AG04450 (cell line): ENCODE results near the gene AGBL3. TPM values are rescaled to one million over a fixed set of nuclear protein-coding genes. Genes with fewer than 3 reads are reported as not detected.

ENCODE experiments used
- CTCF ChIA-PET: fragments of 300-600, 350-600 bp; formaldehyde crosslinking; extraction: SDS; loops from one replicate; lab custom pipeline; 2022; ENCODE audit warnings: antibody characterized with exemption, inconsistent platforms; lab: Charles Lee
- POLR2A ChIA-PET: fragments of 350-600 bp; formaldehyde crosslinking; extraction: SDS; loops from one replicate; lab custom pipeline; 2021; ENCODE audit warnings: antibody characterized with exemption, inconsistent platforms; lab: Yijun Ruan, JAX
- DNase-seq: peaks from one replicate; pipeline ENCODE4 v3.0.0-alpha.2; 2011; ENCODE audit warnings: low read depth, low spot score
- H3K27ac ChIP-seq: one replicate; pipeline ENCODE4 v1.5.1; 2012; ENCODE audit warnings: low read depth, low read length, control low read depth
- H3K27me3 ChIP-seq: one replicate; pipeline ENCODE4 v1.6.0; 2012; ENCODE audit warnings: low read length; ENCODE audit not compliant: control insufficient read depth, insufficient read depth
- H3K4me3 ChIP-seq: 2 replicates; pipeline ENCODE4 v1.5.1; 2011; ENCODE audit warnings: mild to moderate bottlenecking, low read depth, low read length, control low read depth
- H3K9me3 ChIP-seq: 2 replicates; pipeline ENCODE4 v1.5.1; 2012; ENCODE audit warnings: low read length; ENCODE audit not compliant: control insufficient read depth, insufficient read depth
- CTCF ChIP-seq: IDR thresholded peaks from 2 replicates; pipeline ENCODE4 v1.5.1; 2011; ENCODE audit warnings: low read depth, low read length, control low read depth, inconsistent platforms
- polyA plus RNA-seq: library from polyadenylated mRNA; depleted of rRNA; stranded (reverse); fragments of >200 nt; gene quantifications from 2 replicates; pipeline ENCODE4 v1.2.3, GENCODE V29; 2011

The AGBL3 gene
- polyA plus RNA-seq, 1 experiment: 0.38 TPM

- no peak for DNase-seq
- no peak overlapping the region for H3K27ac ChIP-seq
- no peaks in the 10 kb centered on the region for H3K27me3 ChIP-seq
- TF ChIP-seq CTCF: no peak
- ChIA-PET POLR2A (no interaction called here), CTCF (interaction anchor here (1.1 to 1.6 kb wide), 2 partner anchors 224 to 258 kb away, joined by 4 to 8 read pairs; no protein-coding TSS in a partner anchor)
- no peaks in the 10 kb centered on the region for H3K9me3 ChIP-seq
- no peak overlapping the region for H3K4me3 ChIP-seq
These were observed 38.1 kb upstream of the AGBL3 start for GRCh38 chr7:134948246-134948645.

GRCh38 chr7:134948736-134949135 lies 37.6 kb upstream of the AGBL3 start:
- DNase-seq: no peak
- CTCF ChIA-PET: interaction anchor here (1.1 to 1.6 kb wide), 2 partner anchors 225 to 259 kb away, joined by 4 to 8 read pairs; no protein-coding TSS in a partner anchor
- Histone ChIP-seq H3K27me3 (no peaks in the 10 kb centered on the region), H3K4me3 (no peak overlapping the region), H3K9me3 (no peaks in the 10 kb centered on the region), H3K27ac (no peak overlapping the region)
- POLR2A ChIA-PET: interaction anchor here (0.7 kb wide), 1 partner anchor 263 kb away, joined by 3 read pairs; the partner anchor contains the start of gene WDR91
- no peak for TF ChIP-seq CTCF

DNA sequence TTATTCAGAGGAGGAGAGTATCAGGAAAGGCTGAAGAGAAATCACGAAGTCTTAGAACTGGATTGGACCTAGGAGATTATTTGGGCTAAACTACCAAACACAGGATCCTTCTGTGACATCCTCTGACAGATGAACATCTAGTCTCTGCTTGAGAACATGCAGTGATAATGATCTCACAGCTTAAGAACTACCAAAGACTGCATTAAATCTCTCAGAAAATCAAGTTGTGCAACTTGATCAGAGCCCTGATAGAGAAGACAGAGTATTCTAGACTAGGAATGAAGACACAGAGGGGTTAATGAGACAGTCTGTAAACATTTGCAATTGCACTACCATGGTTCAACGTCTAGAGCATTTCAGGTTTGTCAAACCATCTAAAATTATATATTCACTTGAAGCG lies 37.1 kb upstream of the AGBL3 start:
- H3K27ac ChIP-seq: no peak overlapping the region

GRCh38 chr7:134954197-134955082 lies 31.9 kb upstream of the AGBL3 start:
- POLR2A ChIA-PET: no interaction called here

More for the DNA sequence above, 37.1 kb upstream of the AGBL3 start:
- no peaks in the 10 kb centered on the region for H3K27me3 ChIP-seq
- no peaks in the 10 kb centered on the region for H3K9me3 ChIP-seq
- H3K4me3 ChIP-seq: no peak overlapping the region
- TF ChIP-seq CTCF: no peak
- CTCF ChIA-PET: no interaction called here
- POLR2A ChIA-PET: interaction anchor here (0.7 kb wide), 1 partner anchor 262 kb away, joined by 3 read pairs; the partner anchor contains the start of gene WDR91
- no peak for DNase-seq

More at GRCh38 chr7:134954197-134955082, 31.9 kb upstream of the AGBL3 start:
- DNase-seq: no peak
- peak; percentile 57 for TF ChIP-seq CTCF
- Histone ChIP-seq H3K27ac (no peak overlapping the region), H3K9me3 (no peaks in the 10 kb centered on the region), H3K4me3 (no peak overlapping the region), H3K27me3 (no peaks in the 10 kb centered on the region)
- CTCF ChIA-PET: interaction anchor here (0.6 to 5.1 kb wide), 16 partner anchors 8 to 325 kb away, joined by 3 to 42 read pairs (median 4); no protein-coding TSS in a partner anchor
